Activated T-helper 2 cell treated with anti-CD3 and anti-CD28 coated beads, Interferon-gamma antibody, Interleukin-2, Interleukin-4, amounts not matched to agents 10 μg/mL and 5 μg/mL and 100 μg/mL, durations not matched to agents 14 hours and 24 hours and 36 hours (primary cell): ENCODE results near the gene ILKAP. TPM values are rescaled to one million over a fixed set of nuclear protein-coding genes. Genes with fewer than 3 reads are reported as not detected.

Source experiments
- DNase-seq: peaks from one replicate; pipeline ENCODE4 v3.0.0; 2021; ENCODE audit warnings: low spot score
- H3K27ac Mint-ChIP-seq: one replicate; pipeline ENCODE4 v1.8.0; 2021; ENCODE audit warnings: mixed read lengths
- H3K27me3 Mint-ChIP-seq: one replicate; pipeline ENCODE4 v1.8.0; 2021; ENCODE audit warnings: low read depth, mixed read lengths
- H3K36me3 Mint-ChIP-seq: one replicate; pipeline ENCODE4 v1.8.0; 2021; ENCODE audit warnings: low read depth, mixed read lengths
- H3K4me1 Mint-ChIP-seq: one replicate; pipeline ENCODE4 v1.8.0; 2021; ENCODE audit warnings: low read depth, mixed read lengths
- H3K4me3 Mint-ChIP-seq: one replicate; pipeline ENCODE4 v1.8.0; 2021; ENCODE audit warnings: low read depth, mild to moderate bottlenecking, moderate library complexity, mixed read lengths
- H3K9me3 Mint-ChIP-seq: one replicate; pipeline ENCODE4 v1.8.0; 2021; ENCODE audit warnings: mixed read lengths
- intact Hi-C: fragments of 100-400 bp; cut with micrococcal nuclease; formaldehyde crosslinking; loops from one replicate; pipeline ENCODE4 v1.15.1; 2023
- total RNA-seq: library from RNA; stranded (reverse); gene quantifications from 2 replicates; pipeline ENCODE4 v1.2.3, GENCODE V29; 2022

The ILKAP gene
- total RNA-seq, 1 donor from 2014 or later = 67.1 TPM

DNA sequence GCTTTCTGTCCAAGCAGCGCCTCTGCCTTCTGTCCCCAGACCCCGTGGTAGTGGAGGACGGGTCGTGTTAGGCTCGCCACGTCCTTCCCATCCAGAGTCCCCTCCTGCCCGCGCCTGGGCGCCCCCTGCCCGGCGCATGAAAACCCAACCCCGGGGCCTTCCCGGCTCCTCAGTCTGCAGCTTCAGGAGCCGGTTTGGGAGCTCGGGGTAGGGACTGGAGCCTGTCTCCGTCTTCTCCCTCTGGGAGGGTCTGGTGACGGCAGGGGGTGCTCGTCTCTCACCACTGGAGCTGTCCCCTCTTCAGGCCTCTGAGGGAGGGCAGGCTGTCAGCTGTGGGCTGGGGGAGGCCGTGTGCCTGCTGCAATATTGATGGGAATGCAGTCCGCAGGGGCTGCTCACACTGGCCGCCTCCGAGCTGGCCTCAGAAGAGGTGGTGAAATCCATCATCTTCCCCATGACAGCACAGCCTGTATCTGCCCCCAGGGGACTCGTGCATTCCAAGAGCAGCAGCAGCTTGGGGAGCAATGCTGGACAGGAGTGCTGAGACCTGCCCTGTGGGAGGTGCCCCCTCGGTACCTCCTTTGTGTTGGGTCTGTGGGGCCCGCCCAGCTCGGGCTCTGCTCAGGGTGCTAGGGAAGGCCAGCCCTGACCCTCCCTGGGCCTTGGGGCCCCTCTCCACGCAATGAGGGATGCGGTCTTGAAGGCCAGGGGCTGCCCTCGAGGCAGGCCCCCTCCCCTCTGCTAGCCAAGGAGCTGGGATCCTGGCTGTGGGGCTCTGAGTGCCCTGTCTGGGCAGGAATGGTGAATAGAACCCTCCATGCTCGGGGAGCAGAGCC, 82.8 kb downstream of the ILKAP start:
- Mint-ChIP-seq H3K27me3 (peaks cover 8% of the 10 kb centered on the region), H3K27ac (no peak overlapping the region), H3K9me3 (no peaks in the 10 kb centered on the region), H3K36me3 (no peaks in the 10 kb centered on the region), H3K4me3 (no peak overlapping the region), H3K4me1 (no peaks in the 10 kb centered on the region)
- intact Hi-C loops = no loop called here
- no peak for DNase-seq

Other genes starting within 250 kb of the ILKAP start
- 137 and 146 TPM in 2 replicates for gene UBE2F, start 236.7 kb downstream of the ILKAP start, total RNA-seq
- 98.6 and 102 TPM in 2 replicates for gene SCLY, start 142.7 kb downstream of the ILKAP start, total RNA-seq
- gene ESPNL, start 103.4 kb downstream of the ILKAP start, total RNA-seq = 0.07 and 0.14 TPM in 2 replicates
- gene KLHL30, start 65.0 kb downstream of the ILKAP start, total RNA-seq = not detected in 2 replicates
- gene ERFE, start 44.7 kb downstream of the ILKAP start, total RNA-seq = 0.46 and 1.1 TPM in 2 replicates
- gene HES6, start 36.3 kb upstream of the ILKAP start, total RNA-seq = 10.2 and 10.8 TPM in 2 replicates
- 19.1 and 19.3 TPM in 2 replicates for gene PER2, start 84.9 kb upstream of the ILKAP start, total RNA-seq
- gene TRAF3IP1, start 116.8 kb upstream of the ILKAP start, total RNA-seq = 13.9 and 14.4 TPM in 2 replicates
- 36.3 and 37.4 TPM in 2 replicates for gene ASB1, start 223.2 kb upstream of the ILKAP start, total RNA-seq